ENCODE results near the gene CFHR5. TPM values are rescaled to one million over a fixed set of nuclear protein-coding genes. Genes with fewer than 3 reads are reported as not detected.
A peak's percentile ranks its signal among the peaks of the same experiment; 100 is the strongest.
"Not testable (repeated sequence)": the region's sequence is repeated elsewhere in the genome, so short reads cannot be mapped to it uniquely, and the experiment has no call there.

The CFHR5 gene
- total and polyA plus RNA-seq, 8 donors: not detected

GRCh38 chr1:196980859-196981258 lies 3.5 kb downstream of the CFHR5 start:
- Histone ChIP-seq H3K4me3 (no peak overlapping the region), H3K36me3 (no peaks in the 10 kb centered on the region), H3K4me1 (no peaks in the 10 kb centered on the region), H3K27me3 (no peaks in the 10 kb centered on the region), H3K27ac (no peak overlapping the region), H3K9me3 (no peaks in the 10 kb centered on the region)
- no peak for TF ChIP-seq CTCF (IDR thresholded peaks at IDR 0.05)
- intact Hi-C loops (cut with DNase I): no loop called here
- DNase-seq: no peak
- ATAC-seq: no peak

GRCh38 chr1:196982247-196982646 lies 4.9 kb downstream of the CFHR5 start:
- intact Hi-C loops (cut with DNase I); H3K4me1 ChIP-seq; H3K27me3 ChIP-seq; H3K36me3 ChIP-seq; ATAC-seq; H3K27ac ChIP-seq; H3K9me3 ChIP-seq; H3K4me3 ChIP-seq: not testable (repeated sequence)
- DNase-seq: peak in 1 of 4 donors; percentile 50

GRCh38 chr1:196991919-196992651 lies 14.7 kb downstream of the CFHR5 start:
- H3K36me3 ChIP-seq; H3K4me3 ChIP-seq; H3K27me3 ChIP-seq; intact Hi-C loops (cut with DNase I); H3K9me3 ChIP-seq; H3K4me1 ChIP-seq; H3K27ac ChIP-seq: not testable (repeated sequence)
- DNase-seq: peak in 3 of 4 donors; percentile 21 to 79 (median 56)
- peak; percentile 85 for ATAC-seq

GRCh38 chr1:196993916-196994315 lies 16.6 kb downstream of the CFHR5 start:
- no peaks in the 10 kb centered on the region for H3K4me1 ChIP-seq
- ATAC-seq (no peak), DNase-seq (no peak)
- no peak overlapping the region for H3K4me3 ChIP-seq
- no peaks in the 10 kb centered on the region for H3K27me3 ChIP-seq
- TF ChIP-seq CTCF (IDR thresholded peaks at IDR 0.05): no peak
- H3K27ac ChIP-seq: no peak overlapping the region
- H3K36me3 ChIP-seq: no peaks in the 10 kb centered on the region
- intact Hi-C loops (cut with DNase I): no loop called here
- H3K9me3 ChIP-seq: no peaks in the 10 kb centered on the region

GRCh38 chr1:196997423-196997822 lies 20.1 kb downstream of the CFHR5 start:
- Histone ChIP-seq H3K36me3 (no peaks in the 10 kb centered on the region), H3K9me3 (no peaks in the 10 kb centered on the region), H3K27me3 (no peaks in the 10 kb centered on the region), H3K4me1 (no peaks in the 10 kb centered on the region), H3K4me3 (no peak overlapping the region), H3K27ac (no peak overlapping the region)
- TF ChIP-seq CTCF (IDR thresholded peaks at IDR 0.05): no peak
- intact Hi-C loops (cut with DNase I): no loop called here
- DNase-seq: no peak
- ATAC-seq: no peak

- H3K36me3 ChIP-seq: no peaks in the 10 kb centered on the region
- no peak for TF ChIP-seq CTCF (IDR thresholded peaks at IDR 0.05)
- ATAC-seq (no peak), DNase-seq (no peak)
- H3K27ac ChIP-seq: no peak overlapping the region
- intact Hi-C loops (cut with DNase I): no loop called here
- no peaks in the 10 kb centered on the region for H3K9me3 ChIP-seq
- H3K4me3 ChIP-seq: no peak overlapping the region
- no peaks in the 10 kb centered on the region for H3K4me1 ChIP-seq
- H3K27me3 ChIP-seq: no peaks in the 10 kb centered on the region
Observed at GRCh38 chr1:197001828-197002227, 24.5 kb downstream of the CFHR5 start.
